RPMI8226 (cell line): ENCODE results near the gene ZG16B.
A peak's percentile ranks its signal among the peaks of the same experiment; 100 is the strongest.

ENCODE experiments used
- DNase-seq: peaks from one replicate; pipeline ENCODE4 v3.0.0-alpha.2; 2015

The ZG16B gene

DNA sequence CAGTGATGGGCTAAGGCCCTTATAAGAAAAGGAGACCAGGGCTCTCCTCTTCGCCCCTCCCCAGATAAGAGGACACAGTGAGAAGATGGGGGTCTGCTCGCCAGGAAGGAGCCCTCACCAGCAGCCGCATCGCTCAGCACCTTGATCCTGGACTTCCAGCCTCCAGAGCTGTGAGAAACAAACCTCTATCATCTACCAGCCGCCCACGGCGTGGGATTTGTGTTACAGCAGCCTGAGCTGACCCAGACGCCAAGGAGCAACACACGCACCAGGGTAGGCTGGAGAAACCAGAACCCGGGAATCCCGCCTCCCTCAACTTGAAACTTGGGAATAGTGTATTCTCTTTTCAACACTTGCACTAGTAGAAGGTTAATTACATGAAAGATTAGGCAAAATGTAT, 4.2 kb upstream of the ZG16B start:
- DNase-seq: no peak

DNA sequence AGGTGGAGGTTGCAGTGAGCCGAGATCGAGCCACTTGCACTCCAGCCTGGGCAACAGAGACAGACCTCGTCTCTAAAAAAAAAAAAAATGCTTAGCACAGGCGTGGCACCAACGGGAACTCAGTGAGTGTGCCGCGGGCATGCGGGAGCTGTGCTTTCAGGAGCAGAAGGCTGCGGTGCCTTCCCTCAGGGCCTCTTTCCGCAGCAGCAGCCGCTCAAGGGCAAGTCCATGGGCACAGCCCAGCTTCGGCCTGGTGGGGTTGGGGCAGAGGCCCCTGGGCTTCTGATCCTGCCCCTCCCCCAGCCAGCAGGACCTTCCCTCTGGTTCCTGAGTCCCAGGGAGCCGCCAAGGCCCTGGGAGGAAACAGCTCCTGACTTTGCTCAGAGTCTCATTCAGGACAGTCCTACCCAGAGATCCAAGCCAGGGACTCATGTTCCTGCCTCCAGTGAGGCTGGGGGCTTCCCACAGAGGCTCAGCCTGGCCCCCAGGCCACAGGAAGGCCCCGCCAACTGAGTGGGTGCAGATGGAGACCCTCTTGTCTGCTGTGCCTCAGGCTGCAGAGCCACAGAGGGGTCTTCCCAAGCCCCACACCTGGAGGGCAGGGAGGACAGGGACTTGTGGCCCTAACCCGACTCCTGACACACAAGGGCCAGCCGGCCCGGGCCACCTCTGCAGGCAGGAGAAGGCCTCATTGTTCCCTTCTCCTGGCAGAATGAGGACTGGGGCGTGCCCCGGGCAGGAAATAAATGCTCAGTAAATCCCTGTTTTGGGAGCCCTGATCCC, 3.3 kb upstream of the ZG16B start:
- no peak for DNase-seq

DNA sequence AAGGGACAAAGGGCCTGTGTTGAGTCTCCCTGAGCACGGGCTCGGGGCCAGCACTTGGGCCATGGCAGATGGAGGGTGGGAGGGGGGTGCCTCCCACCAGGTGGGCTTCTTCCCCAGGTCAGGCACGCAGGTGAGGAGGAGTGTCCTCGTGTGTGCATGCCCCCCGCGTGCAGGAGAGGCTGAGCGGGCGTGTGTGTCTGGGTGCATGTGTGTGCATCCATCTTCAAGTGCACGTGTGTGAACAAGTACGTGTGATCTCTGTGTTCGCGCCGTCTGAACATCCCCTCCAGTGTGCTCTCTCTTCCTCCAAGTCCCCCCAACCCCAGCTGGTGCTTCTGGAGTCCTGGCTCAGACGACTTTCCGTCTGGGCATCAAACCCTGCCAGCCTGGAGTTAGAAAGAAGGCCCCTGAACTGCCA, 2.7 kb upstream of the ZG16B start:
- DNase-seq: no peak

DNA sequence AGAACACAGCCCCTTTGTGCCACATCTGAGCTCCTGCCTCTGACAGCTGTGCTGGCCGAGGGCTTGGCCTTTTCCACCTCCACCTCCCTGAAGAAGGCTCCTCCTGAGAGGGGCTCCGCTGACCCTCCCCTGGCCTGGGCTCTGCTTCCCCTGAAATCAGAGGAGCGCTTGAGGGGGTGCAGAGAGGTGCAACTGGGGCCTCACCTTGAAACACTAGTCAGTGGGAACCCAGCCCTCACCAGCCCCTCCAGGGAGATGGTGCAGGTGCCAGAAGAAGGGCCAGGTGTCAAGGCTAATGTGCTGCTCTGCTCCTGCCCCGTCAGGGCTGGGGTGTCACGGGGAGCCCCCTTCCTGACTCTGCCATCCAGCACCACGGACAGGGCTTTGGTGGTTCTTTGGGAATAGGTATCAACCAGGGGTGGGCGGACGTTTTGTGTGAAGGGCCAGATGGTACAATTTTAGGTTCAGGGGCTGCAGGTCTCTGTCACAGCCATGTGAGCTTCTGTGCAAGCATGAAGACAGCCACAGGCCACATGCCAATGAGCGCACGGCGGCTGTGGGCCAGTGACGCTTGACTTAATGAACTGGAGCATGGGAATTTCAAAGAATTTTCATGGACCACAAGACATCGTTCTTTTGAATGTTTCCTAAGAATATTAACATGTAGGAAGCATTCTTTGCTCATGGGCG, 2.1 kb upstream of the ZG16B start:
- DNase-seq: no peak

DNA sequence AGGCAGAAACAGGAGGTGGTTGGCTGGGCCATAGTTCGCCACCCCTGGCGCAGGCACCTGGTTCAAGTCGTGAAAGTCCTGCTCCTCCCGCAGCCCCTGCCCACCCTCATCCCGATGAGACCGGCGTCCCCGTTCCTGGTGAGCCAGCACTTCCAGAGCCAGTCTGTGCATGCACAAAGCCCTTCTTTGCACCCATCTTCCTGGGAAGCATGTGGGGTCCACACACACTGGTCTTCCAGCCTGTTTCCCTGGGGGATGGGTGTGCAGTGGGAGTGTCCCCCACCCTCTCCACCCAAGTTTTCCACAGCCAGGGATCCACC, 1.6 kb upstream of the ZG16B start:
- no peak for DNase-seq

DNA sequence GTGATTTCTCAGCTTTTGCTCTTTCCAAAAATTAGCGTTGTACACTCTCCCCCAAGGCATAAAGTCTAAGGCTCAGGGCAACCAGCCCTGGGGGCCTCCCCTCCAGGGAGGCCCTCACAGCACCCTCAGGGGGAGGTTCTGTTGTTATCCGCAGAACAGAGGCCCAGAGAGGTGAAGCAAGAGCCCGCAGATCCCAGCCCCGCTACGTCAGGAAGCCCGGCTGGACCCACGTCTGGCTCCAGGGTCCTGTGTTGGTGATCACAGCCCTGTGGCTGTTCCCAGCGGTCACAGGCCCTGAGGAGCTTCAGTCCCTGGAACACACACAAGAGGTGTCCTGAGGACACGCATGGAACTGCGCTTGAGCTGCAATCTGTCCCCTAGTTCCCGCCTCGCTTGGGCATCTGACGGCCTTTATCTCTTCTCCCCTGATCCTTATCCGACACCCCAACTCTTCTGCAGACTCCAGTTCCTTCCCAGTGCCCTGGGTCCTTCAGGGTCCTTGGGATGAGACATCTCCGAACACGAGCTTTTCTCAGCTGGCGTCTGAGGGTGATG, 1.1 kb upstream of the ZG16B start:
- DNase-seq: no peak

DNA sequence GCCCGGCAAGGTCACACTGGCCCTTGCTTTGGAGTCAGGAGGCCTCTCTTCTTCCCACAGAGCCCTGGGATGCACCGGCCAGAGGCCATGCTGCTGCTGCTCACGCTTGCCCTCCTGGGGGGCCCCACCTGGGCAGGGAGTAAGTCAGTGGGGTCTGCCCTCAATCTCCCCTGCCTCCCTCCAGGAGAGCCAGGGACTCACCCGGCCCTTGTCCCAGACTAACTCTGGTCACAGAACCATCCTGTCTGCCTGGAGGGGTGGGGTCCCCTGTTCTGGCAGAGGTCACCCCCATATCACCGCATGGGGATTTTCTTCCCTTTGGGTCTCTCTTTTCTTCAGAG, 222 bp downstream of the ZG16B start:
- no peak for DNase-seq

DNA sequence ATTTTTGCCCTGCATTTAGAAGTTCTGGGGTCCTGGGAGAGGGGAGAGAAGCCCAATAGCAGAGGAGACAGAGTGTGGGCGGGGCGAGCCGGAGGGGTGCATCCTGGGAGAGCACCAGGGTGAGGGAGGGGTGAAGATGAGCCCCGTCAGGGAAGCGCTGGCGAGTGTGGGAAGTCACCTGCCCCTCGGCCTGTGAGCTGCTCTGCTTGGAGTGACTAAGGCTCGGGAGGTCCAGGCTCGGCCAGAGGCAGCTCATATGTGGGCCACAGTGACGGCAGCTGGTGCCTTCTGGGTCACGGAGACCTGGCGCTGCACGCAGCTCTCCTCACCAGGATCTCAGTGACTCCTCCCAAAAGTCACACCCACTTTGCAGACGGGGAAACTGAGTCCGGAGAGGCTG, 1.1 kb downstream of the ZG16B start:
- no peak for DNase-seq

DNA sequence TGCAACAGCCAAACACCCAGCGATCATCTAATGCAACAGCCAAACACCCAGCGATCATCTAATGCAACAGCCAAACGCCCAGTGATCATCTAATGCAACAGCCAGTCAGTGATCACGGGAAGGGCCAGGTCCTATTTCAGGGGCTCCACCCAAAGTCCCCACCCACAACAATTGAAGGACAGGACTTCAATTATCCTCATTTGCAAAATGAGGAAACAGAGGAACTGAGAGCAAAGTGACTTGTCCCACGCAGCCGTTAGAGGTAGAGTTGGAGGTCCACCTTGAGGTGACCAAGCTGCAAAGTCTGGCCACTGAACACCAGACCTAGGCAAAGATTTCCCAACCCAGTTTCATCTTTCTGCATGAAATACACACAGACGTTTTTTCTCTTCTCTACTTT, 3.7 kb downstream of the ZG16B start:
- no peak for DNase-seq

DNA sequence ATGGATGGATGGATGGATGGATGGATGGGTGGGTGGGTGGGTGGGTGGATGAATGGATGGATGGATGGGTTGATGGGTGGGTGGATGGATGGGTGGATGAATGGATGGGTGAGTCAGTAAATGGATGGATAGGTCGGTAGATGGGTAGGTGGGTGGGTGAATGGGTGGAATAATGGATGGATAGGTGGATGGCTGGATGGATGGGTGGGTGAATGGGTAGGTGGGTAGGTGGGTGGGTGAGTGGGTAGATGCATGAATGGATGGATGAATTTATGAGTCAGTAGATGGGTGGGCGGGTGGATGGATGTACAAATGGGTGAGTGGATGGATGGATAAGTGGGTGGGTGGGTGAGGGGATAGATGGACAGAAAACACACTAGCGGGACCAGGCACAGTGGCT, 4.9 kb downstream of the ZG16B start:
- no peak for DNase-seq

DNA sequence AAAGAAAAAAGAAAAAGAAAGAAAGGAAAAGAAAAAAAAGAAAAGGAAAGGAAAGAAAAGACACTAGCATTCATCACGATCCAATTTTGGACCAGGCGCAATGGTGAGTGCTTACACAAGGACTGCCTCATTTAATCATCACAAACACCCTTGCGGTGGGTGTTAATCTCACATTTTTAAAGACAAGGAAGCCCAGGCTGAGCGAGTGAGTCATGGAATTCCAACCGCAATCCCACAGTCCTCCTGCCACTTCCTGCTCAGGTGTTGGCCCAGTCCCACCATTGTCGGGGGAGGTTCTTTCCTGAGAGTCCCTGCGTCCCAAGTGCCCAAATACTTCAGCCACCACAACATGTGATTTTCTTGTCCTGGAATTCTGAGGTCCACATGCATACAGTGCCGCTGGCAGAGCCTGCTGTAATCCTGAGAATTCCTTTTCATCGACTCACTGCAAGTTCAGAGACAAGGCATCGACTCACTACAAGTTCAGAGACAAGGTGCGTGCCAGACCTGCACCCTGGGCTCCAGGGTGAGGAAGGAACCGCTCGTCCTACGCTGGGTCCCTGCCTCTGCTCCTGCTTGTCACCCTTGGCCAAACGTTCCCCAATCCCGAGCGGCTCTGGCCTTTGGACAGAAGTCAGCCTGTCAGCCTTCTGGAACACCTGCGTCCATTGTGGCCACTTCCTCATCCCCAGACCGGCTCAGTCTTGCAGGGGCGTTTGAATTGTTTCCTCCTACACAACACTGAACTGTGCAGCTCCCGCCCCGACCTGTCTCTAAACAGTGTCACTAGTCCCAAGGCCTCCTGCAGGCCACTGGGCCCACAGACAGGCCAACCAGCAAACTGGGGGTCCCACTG, 5.8 kb downstream of the ZG16B start:
- no peak for DNase-seq

DNA sequence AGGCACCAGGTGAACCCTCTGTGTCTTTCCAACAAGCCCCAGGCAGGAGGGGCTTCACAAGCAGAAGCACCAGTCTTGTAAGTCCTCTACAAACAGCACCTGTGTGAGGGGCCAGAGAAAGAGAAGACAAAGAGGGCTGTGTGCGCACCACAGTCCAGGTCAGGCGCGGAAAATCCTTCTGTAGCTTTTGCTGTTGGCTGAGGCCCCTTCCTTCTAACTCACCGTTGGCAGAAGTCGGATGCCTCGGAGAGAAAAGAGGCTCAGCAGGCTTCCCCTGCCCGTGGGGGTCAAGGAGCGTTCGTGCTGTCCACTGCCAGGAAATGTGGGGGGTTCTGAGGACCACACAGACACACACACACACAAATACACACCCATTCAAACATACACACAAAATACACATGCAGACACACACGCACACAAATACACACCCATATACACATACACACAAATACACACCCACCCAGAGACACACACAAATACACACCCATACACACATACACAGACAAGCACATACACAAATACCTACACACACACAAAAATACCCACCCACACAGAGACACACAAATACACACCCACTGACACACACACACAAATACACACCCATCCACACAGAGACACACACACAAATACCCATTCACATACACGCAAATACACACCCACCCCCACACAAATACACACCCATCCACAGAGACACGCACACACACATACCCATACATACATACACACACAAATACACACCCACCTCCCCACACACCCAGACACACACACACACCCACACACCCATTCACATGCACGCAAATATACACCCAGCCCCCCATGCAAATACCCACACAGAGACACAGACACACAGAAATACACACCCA, 6.8 kb downstream of the ZG16B start:
- DNase-seq: no peak

DNA sequence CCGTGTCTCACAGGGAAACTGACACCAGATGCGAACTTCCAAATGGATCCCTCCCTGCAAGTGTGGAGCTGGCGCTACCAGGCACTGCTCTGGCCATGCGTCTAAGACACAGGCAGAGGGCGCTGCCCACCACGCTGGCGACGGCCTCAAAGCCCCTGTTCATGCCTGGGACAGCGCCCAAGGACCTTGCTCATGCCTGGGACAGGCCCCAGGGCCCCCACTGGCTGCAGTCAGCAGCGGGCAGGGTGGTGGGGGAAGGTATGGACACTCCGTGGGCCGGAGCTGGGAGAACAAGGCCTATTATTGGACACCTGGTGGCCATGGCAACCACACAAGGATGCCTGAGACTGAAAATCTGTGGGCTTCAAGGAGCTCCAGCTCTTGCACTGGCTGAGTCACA, 8.8 kb downstream of the ZG16B start:
- DNase-seq: peak; percentile 83

DNA sequence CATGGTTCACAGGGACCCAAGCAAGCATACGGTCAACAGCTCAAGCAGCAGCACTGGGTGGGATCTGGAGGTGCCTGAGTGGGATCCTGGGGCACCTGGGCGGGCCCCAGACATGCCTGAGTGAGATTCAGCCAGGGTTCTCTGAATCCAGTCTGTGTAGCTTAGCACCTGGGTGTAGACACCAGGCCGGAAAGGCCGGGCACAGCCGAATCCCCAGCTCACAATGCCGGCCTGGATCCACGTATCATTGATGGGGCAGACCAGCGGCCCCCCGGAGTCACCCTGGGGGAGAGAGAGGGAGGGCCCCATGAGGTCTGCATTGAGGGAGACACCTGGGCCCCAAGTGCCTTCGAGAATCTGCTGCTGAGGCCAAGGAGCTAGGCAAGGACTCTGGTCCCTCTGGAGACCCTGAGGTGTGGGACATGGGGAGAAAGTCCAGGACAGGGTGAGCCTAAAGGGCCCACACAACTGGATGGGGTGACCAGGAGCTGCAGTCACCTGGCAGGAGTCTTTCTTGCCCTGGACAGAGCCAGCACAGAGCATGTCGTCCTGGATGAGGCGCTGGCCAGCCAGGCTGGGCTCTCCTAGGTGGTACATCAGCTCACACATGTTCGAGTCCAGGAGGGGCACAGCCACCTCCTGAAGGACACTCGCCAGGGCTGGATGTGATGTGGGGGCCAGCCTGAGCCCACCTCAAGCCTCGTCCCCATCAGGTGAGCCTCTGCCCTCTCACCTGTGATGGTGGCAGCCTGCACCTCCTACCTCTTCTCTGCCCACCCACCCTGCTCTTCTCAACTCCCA, 9.7 kb downstream of the ZG16B start:
- DNase-seq: no peak

DNA sequence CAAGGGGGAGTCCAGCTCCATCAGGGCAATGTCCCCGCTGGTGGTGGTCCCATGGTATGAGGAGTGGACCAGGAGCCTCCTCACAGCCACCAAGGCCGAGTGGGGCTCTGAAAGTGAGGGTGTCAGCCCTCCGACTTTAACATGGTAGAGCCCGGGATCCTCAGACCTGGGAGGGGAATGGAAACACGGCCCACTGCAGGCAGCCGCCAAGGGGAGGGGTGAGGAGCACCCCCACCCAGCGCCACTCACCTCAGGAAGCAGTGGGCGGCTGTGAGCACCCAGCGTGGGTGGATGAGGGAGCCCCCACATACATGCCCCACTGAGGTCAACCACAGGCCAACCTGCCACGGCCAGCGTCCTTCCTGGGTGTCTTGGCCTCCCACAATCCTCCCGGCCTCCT, 10.8 kb downstream of the ZG16B start:
- DNase-seq: no peak

DNA sequence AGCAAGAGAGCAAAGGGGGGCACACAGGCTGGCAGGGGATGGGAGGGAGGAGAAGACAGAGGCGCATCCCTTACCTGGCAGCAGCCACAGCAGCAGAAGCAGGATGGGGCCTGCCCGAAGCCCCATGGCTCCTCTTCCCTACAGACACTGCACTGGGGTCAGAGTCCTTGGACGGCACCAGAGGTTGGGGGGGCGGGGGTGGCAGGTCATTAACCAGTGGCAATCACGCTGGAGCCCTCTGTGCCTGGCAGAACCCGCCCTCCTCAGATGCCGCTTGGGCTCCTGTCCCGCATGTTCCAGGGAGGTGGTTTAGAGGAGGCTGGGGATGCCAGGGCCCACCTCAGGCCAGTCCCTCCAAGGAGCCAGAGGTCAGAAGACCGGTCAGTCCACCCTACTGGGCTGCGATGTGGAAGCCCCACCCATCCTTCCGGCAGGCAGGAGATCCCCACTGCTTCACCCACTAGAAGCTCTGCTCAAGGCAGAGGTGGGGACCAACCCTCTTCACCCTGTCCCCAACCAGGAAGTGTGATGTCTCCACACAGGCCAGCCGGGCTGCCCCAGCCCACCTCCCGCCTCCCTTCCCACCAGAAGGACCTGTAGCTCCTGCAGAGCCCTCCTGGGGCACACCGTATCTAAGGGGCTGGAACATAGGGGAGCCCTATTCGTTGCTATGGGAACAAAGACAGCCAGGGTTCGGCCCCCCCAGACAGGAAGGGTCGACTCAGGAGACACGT, 11.7 kb downstream of the ZG16B start:
- DNase-seq: no peak

DNA sequence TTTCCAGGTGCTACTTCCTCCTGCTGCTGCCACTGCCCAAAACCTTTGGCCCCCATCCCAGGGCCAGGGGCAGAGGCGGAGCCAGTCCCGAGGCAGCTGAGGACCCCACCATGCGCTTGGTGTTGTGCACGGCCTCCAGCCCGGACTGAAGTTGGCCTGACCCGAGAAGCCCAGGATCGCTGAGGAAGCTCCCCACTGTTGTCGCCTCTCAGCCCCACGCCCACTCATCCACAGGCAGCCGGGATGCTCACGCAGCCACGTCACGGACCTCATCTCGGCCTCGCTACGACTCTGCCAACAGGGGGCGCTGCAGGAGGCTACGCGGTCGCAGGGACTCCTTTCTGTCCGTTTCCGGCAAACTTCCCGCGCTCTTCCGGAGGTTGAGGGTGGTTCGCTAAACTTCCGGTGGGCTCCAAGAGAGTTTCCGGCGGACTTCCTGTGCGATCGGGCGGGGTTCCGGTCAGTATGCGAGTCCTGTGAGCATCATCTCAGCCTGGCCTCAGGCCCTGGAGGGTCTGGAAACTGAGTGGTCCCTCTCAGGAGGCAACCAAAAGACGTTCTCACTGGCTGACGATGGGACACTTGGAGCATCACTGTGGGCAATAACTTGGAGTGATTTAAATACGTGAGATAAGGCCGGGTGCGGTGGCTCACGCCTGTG, 12.4 kb downstream of the ZG16B start:
- peak; percentile 49 for DNase-seq

DNA sequence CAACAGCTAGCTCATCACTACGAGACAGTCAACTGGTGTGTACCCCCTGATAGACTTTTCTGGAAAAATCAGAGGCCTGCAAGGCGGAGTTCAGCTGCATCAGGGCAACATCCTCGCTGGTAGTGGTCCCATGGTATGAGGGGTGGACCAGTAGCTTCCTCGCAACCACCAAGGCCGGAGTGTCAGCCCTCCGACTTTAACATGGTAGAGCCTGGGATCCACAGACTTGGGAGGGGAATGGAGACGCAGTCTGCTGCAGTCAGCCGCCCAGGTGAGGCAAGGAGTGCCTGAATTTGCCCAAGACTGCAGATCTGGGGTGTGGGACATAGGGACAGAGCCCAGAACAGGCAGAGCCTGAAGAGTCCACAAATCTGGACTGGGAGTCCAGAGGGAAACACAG, 13.4 kb downstream of the ZG16B start:
- DNase-seq: no peak

DNA sequence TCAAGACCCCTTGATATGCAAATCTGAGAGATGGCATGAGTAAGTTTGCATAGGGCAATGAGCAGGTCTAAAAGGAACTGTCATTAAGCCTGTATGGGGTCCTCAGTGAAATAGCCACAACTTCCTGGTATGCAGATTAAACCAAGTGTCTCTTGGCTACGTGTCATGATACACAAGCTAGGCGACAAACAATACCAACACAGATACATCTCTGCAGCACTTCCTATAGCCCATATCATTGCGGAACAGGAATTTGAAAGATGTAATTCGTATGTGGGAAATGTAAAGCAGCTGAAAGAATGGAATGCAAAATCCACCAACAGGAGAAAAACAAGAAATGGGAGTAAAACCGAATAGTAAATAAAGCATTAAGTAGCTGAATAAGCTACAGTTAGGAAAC, 15.0 kb downstream of the ZG16B start:
- DNase-seq: no peak

DNA sequence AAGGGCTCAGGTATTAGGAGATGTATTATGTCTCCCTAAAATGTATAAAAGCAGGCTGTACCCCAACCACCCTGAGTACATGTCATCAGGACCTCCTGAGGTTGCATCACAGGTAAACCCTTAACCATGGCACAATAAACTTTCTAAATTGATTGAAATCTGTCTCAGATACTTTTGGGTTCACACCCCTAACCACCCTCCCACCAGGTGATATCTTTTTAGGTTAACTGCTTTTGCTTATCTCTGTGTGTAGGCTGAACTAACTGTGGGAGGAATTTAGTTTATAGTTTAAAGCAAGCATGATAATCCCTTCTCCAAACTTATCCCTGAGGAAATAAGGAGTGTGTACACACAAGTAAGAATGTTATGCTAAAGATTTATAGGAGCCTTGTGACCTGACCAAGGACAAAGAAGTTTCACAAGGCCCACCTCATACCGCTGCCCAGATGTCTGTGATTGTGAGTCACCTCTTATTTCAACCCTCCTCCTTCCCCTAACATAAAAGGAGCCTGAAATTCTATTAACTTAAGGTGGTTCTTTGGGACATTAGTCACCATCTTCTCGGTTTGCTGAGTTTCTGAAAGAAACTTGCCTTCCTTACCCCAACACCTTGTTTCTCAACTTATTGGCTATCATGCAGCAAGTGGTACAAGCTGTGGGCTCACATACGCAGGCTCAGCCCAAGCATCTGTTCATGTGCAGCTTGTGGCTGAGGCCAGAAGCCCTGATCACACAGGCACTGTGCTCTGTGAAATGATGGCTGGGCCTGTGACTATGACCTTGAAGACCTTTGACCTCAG, 16.6 kb downstream of the ZG16B start:
- no peak for DNase-seq
